ENCODE measurements around the gene FNIP2. TPM values are rescaled to one million over a fixed set of nuclear protein-coding genes. Genes with fewer than 3 reads are reported as not detected.

Gene FNIP2
- total RNA-seq, 1 experiment from 2014 or later, result 15.8 TPM

- Mint-ChIP-seq H3K27me3 (ENCODE audit: insufficient read depth, unreplicated experiment) (peaks cover 6% of the 10 kb centered on the region), H3K4me1 (ENCODE audit: low read depth, unreplicated experiment) (peaks cover 6% of the 10 kb centered on the region), H3K4me3 (ENCODE audit: unreplicated experiment) (no peak overlapping the region), H3K9me3 (ENCODE audit: unreplicated experiment) (no peaks in the 10 kb centered on the region), H3K27ac (ENCODE audit: unreplicated experiment) (no peak overlapping the region), H3K36me3 (ENCODE audit: insufficient read depth, unreplicated experiment) (peaks cover 6% of the 10 kb centered on the region)
- ChIA-PET CTCF (no interaction called here), POLR2A (no interaction called here)
- Histone ChIP-seq H3K27me3 (replicated peaks; ENCODE audit: control insufficient read depth, insufficient read depth, low read length) (no peaks in the 10 kb centered on the region), H3K36me3 (ENCODE audit: control insufficient read depth, insufficient read depth, low read length) (no peaks in the 10 kb centered on the region), H3K9me3 (no peaks in the 10 kb centered on the region), H3K4me1 (no peaks in the 10 kb centered on the region), H3K4me3 (ENCODE audit: low read depth, low read length) (no peak overlapping the region)
- BruUV-seq (replicated peaks), result no TSS peak
- intact Hi-C loops (cut with micrococcal nuclease; ENCODE audit: unreplicated experiment), result loop anchor here (5.0 kb wide), 1 partner anchor 289 kb away; no protein-coding TSS in a partner anchor
- no peak for TF ChIP-seq CTCF (IDR thresholded peaks at IDR 0.05; ENCODE audit: insufficient read depth in 1 of 2, low read depth in 1 of 2, low read length in 1 of 2, severe bottlenecking in 1 of 2, unreplicated experiment in 1 of 2)
- no peak for DNase-seq
Observed at GRCh38 chr4:158728236-158728635, 40.6 kb upstream of the FNIP2 start.

- peaks cover 6% of the 10 kb centered on the region for H3K4me1 Mint-ChIP-seq (ENCODE audit: low read depth, unreplicated experiment)
- peak; percentile 63 to 66 for DNase-seq
- BruUV-seq (replicated peaks), result no TSS peak
- H3K4me3 ChIP-seq (ENCODE audit: low read depth, low read length), result no peak overlapping the region
- CTCF ChIA-PET, result interaction anchor here (0.7 to 1.3 kb wide), 3 partner anchors 76 to 122 kb away, joined by 3 to 4 read pairs (median 3); no protein-coding TSS in a partner anchor
- no peaks in the 10 kb centered on the region for H3K9me3 ChIP-seq
- H3K27me3 Mint-ChIP-seq (ENCODE audit: insufficient read depth, unreplicated experiment), result peaks cover 6% of the 10 kb centered on the region
- no peak overlapping the region for H3K27ac Mint-ChIP-seq (ENCODE audit: unreplicated experiment)
- H3K36me3 Mint-ChIP-seq (ENCODE audit: insufficient read depth, unreplicated experiment), result no peaks in the 10 kb centered on the region
- intact Hi-C loops (cut with micrococcal nuclease; ENCODE audit: unreplicated experiment), result loop anchor here (1.0 to 5.0 kb wide), 5 partner anchors 38 to 473 kb away; no protein-coding TSS in a partner anchor
- no peaks in the 10 kb centered on the region for H3K36me3 ChIP-seq (ENCODE audit: control insufficient read depth, insufficient read depth, low read length)
- H3K27me3 ChIP-seq (replicated peaks; ENCODE audit: control insufficient read depth, insufficient read depth, low read length), result no peaks in the 10 kb centered on the region
- H3K9me3 Mint-ChIP-seq (ENCODE audit: unreplicated experiment), result no peaks in the 10 kb centered on the region
- peak; percentile 65 to 78 for TF ChIP-seq CTCF (IDR thresholded peaks at IDR 0.05; ENCODE audit: insufficient read depth in 1 of 2, low read depth in 1 of 2, low read length in 1 of 2, severe bottlenecking in 1 of 2, unreplicated experiment in 1 of 2)
- H3K4me1 ChIP-seq, result no peaks in the 10 kb centered on the region
- H3K4me3 Mint-ChIP-seq (ENCODE audit: unreplicated experiment), result no peak overlapping the region
- POLR2A ChIA-PET, result no interaction called here
Observed at GRCh38 chr4:158729716-158730559, 38.9 kb upstream of the FNIP2 start.

- BruUV-seq (replicated peaks), result no TSS peak
- H3K4me3 ChIP-seq (ENCODE audit: low read depth, low read length), result no peak overlapping the region
- Mint-ChIP-seq H3K9me3 (ENCODE audit: unreplicated experiment) (no peaks in the 10 kb centered on the region), H3K27me3 (ENCODE audit: insufficient read depth, unreplicated experiment) (peaks cover 2% of the 10 kb centered on the region), H3K36me3 (ENCODE audit: insufficient read depth, unreplicated experiment) (no peaks in the 10 kb centered on the region), H3K4me1 (ENCODE audit: low read depth, unreplicated experiment) (no peaks in the 10 kb centered on the region), H3K4me3 (ENCODE audit: unreplicated experiment) (no peak overlapping the region), H3K27ac (ENCODE audit: unreplicated experiment) (no peak overlapping the region)
- no peaks in the 10 kb centered on the region for H3K4me1 ChIP-seq
- intact Hi-C loops (cut with micrococcal nuclease; ENCODE audit: unreplicated experiment), result no loop called here
- TF ChIP-seq CTCF (IDR thresholded peaks at IDR 0.05; ENCODE audit: insufficient read depth in 1 of 2, low read depth in 1 of 2, low read length in 1 of 2, severe bottlenecking in 1 of 2, unreplicated experiment in 1 of 2), result no peak
- no peaks in the 10 kb centered on the region for H3K36me3 ChIP-seq (ENCODE audit: control insufficient read depth, insufficient read depth, low read length)
- ChIA-PET CTCF (no interaction called here), POLR2A (interaction anchor here (0.5 kb wide), 1 partner anchor 385 kb away, joined by 3 read pairs; no protein-coding TSS in a partner anchor)
- H3K9me3 ChIP-seq, result no peaks in the 10 kb centered on the region
- DNase-seq, result no peak
- H3K27me3 ChIP-seq (replicated peaks; ENCODE audit: control insufficient read depth, insufficient read depth, low read length), result no peaks in the 10 kb centered on the region
Observed at GRCh38 chr4:158738866-158739265, 30.0 kb upstream of the FNIP2 start.

All from Caco-2 (cell line).